ENCODE results near the gene COPB2.

DNA sequence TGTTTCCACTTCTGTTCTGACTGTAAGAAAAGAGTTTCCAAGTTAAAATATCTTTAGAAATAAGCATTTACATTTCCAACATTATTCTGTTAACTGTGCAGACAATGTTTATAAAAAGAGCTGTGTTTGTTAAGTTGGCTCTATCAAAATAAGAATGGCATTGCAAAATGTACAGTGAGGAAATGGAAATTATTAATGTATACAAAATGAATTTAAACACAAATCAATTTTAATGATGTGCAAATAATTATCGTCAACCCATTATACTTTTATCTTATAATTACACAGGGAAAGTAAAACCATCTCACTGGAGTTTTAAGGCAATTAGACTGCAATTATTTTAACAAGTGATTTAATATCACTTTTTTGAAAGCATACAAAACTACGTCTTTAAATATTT is 28.2 kb downstream of the COPB2 start:
- TF ChIP-seq, protein P1, sequence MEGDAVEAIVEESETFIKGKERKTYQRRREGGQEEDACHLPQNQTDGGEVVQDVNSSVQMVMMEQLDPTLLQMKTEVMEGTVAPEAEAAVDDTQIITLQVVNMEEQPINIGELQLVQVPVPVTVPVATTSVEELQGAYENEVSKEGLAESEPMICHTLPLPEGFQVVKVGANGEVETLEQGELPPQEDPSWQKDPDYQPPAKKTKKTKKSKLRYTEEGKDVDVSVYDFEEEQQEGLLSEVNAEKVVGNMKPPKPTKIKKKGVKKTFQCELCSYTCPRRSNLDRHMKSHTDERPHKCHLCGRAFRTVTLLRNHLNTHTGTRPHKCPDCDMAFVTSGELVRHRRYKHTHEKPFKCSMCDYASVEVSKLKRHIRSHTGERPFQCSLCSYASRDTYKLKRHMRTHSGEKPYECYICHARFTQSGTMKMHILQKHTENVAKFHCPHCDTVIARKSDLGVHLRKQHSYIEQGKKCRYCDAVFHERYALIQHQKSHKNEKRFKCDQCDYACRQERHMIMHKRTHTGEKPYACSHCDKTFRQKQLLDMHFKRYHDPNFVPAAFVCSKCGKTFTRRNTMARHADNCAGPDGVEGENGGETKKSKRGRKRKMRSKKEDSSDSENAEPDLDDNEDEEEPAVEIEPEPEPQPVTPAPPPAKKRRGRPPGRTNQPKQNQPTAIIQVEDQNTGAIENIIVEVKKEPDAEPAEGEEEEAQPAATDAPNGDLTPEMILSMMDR (IDR thresholded peaks at IDR 0.05): no peak
- no peak for TF ChIP-seq EP300 (IDR thresholded peaks at IDR 0.05)
